ENCODE data around the gene DCAF10.
"Not testable (repeated sequence)": the region's sequence is repeated elsewhere in the genome, so short reads cannot be mapped to it uniquely, and the experiment has no call there.

DCAF10 gene

DNA sequence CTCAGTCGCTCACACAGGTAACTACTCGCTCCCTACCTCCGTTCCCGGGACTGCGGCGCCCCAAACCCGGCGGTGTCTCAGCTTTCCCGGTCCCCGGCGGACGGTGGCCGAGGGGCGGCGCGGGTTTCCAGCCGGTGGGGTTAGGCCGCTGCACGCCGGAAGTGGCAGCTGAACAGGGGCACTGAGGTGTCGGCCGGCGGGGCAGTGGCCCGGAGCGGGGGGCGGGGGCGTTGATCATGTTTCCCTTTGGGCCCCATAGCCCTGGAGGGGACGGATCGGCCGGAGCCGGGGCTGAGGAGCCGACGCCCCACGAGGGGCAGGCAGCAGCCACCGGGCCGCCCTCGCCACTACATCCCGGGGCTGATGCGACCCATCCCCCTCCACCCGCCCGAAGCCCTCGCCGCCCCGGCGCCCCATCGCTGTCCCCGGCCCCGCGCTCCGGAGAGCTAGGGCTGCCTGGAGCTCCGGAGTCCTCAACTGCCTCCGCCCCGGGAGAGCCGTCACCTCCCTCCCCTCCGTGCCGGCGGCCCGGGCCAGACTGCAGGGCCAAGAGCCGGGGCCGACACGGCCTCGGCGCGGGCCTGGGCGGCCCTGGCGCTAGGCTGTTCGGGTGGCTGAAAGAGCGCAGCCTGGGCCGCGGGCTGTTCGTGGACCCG lies at the start of gene DCAF10:
DCAF10 (plus strand) TSS at position 167 of the 656 bp plus-strand sequence; CDS start at position 237, 70 bp downstream.
- DNase-seq (ENCODE audit: low read depth, low spot score) = peak; percentile 73

- no peak for DNase-seq (ENCODE audit: low read depth, low spot score)
These were observed 49.4 kb upstream of the DCAF10 start for GRCh38 chr9:37751186-37751585.

DNA sequence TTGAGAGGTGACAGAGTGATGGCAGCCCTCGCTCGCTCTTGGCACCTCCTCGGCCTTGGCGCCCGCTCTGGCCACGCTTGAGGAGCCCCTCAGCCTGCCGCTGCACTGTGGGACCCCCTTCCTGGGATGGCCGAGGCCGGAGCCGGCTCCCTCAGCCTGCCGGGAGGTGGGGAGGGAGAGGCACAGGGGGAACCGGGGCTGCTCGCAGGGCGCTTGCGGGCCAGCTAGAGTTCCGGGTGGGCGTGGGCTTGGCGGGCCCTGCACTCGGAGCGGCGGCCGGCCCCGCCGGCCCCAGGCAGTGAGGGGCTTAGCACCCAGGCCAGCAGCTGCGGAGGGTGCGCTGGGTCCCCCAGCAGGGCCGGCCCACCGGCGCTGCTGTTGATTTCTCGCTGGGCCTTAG lies 48.9 kb upstream of the DCAF10 start:
- DNase-seq (ENCODE audit: low read depth, low spot score) = not testable (repeated sequence)

- not testable (repeated sequence) for DNase-seq (ENCODE audit: low read depth, low spot score)
These were observed 48.5 kb upstream of the DCAF10 start for GRCh38 chr9:37752112-37752511.

- DNase-seq (ENCODE audit: low read depth, low spot score) = no peak
These were observed 47.7 kb upstream of the DCAF10 start for GRCh38 chr9:37752642-37753488.

- peak; percentile 32 for DNase-seq (ENCODE audit: low read depth, low spot score)
These were observed 47.0 kb upstream of the DCAF10 start, which contains the start of gene TRMT10B for GRCh38 chr9:37753489-37754190. TSS of gene TRMT10B (plus strand) at chr9:37753805. CDS start at chr9:37761932, 8,127 bp downstream.

DNA sequence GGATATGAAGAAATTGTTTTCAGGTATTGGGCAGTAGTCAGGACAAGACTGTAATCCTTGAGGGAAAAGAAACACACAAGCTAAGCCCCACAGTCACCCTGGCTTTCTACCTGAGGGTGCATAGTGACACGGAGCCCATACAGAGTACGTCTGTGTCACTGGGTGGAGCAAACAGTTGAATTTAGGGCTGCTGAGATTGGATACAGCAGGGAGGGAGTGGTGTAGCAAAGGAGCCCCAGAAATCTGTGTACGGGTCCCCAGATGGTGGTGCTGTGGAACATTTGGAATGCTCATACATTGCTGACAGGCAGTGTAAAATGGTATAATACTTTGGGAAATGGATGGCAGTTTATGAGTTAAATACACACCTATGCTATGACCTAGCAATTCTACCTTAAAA lies 41.9 kb upstream of the DCAF10 start:
- no peak for DNase-seq (ENCODE audit: low read depth, low spot score)

GRCh38 chr9:37760416-37761161 lies 40.0 kb upstream of the DCAF10 start:
- no peak for DNase-seq (ENCODE audit: low read depth, low spot score)

GRCh38 chr9:37761511-37761910 lies 39.1 kb upstream of the DCAF10 start:
- no peak for DNase-seq (ENCODE audit: low read depth, low spot score)

DNA sequence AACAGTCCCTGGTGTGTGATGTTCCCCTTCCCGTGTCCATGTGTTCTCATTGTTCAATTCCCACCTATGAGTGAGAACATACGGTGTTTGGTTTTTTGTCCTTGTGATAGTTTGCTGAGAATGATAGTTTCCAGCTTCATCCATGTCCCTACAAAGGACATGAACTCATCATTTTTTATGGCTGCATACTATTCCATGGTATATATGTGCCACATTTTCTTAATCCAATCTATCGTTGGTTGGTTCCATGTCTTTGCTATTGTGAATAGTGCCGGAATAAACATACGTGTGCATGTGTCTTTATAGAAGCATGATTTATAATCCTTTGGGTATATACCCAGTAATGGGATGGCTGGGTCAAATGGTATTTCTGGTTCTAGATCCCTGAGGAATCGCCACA lies 35.3 kb upstream of the DCAF10 start:
- DNase-seq (ENCODE audit: low read depth, low spot score) = not testable (repeated sequence)

DNA sequence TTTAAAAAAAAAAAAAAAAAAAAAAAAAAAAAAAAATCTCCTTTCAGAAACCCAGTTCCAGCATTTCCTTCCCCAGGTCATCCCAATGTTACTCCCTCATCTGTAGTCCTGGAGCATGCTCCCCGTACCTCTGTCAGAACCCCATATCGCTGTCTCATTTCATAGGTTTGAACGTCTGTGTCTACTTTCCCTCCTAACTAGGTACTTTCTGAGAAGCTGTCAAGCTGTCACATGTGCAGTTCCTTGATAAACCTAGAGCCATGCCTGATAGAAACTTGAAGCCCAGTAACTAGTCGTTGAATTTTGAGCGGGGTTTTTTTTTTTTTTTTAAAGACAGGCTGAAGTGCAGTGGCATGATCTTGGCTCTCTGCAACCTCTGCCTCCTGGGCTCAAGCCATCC lies 31.3 kb upstream of the DCAF10 start:
- DNase-seq (ENCODE audit: low read depth, low spot score) = no peak

DNA sequence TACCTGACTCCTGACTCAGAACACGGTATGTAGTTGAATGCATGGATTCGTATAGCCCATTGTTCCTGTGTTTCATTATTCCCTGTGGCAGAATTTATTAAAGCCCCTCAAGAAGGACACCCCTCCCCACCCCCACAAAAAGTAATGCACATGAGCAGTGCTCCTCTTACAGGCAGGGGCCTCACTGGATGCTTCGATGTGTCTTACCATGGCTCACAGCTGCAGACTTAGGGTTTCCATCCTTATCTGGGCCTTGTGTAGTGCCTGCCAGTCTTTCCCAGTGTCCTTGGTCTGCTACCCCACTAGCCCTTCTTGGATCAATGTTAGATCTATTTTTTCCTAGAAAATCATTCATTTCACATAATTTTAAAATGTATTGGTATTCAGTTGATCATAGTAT lies 30.6 kb upstream of the DCAF10 start:
- no peak for DNase-seq (ENCODE audit: low read depth, low spot score)

DNA sequence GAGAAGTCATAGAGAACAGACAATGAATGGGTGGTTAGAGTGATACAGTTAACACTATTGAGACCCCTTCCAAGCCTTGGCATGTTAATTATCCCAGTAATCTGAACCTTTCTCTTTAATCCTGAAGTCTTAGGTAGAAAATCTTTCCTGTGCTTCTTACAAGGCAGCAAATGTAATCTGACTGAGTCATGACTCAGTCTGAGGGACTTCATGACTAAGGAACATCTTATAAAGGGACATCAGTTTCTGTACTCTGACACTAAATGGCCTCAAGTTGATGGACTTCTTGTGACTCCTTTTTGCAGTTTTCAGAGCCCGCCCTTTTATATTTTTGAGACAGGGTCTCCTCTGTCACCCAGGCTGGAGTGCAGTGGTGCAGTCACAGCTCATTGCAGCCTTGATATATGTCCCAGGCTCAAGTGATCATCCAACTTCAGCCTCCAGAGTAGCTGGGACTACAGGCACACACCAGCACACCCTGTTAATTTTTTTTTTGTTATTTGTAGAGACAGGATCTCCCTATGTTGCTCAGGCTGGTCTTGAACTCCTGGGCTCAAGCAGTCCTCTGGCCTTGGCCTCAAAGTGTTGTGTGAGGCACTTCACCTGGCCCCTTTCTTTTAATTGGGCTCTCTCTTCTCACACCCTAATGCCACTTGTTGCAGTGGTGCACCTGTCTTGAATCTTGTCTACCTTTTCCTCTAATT lies 25.2 kb upstream of the DCAF10 start:
- no peak for DNase-seq (ENCODE audit: low read depth, low spot score)

GRCh38 chr9:37776328-37776727 lies 24.3 kb upstream of the DCAF10 start:
- no peak for DNase-seq (ENCODE audit: low read depth, low spot score)

GRCh38 chr9:37778534-37778933 lies 22.1 kb upstream of the DCAF10 start:
- no peak for DNase-seq (ENCODE audit: low read depth, low spot score)

- no peak for DNase-seq (ENCODE audit: low read depth, low spot score)
These were observed 16.3 kb upstream of the DCAF10 start for GRCh38 chr9:37784291-37784615.

DNA sequence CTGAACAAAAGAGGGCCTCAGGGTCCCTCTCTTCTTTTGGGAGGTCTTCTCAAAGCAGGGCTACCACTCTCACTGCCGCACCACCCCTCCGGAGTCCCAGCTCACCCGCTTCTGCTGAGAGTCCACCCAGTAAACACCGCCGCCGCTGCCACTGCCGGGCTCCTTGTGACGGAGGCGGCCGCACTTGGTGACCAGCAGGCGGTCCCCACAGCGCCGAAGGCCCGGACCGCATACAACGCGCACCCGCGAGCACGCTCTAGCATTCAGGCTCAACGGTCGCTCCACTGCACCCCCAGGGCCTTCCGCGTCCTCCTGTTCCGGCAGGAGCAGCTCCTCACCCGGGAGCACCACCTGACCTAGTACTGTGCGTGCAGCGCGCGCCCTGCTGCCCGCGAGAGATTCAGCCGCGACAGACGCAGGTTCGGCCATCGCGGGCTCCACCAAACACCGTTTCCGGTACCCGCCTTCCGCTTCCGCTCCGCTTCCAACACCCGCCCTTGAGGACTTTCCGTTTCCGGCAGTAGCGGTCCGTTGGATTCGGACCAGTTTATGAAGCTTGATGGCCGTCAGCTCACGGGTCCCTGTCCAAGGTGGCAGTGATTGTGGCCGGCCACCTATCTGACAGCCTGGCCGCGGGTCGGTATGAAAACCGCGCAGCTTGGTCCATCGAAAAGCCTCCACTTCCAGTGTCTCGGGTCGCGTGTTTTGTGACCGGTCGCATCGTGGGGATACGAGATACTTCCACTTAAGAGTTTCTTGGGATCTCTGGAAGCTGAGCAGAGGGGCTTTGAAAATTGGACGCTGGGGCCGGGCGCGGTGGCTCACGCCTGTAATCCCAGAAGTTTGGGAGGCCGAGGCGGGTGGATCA lies 15.7 kb upstream of the DCAF10 start, which contains the start of gene EXOSC3:
EXOSC3 (minus strand) TSS at position 449 of the 868 bp plus-strand sequence; CDS start at position 429, 20 bp downstream.
- DNase-seq (ENCODE audit: low read depth, low spot score) = peak; percentile 77

DNA sequence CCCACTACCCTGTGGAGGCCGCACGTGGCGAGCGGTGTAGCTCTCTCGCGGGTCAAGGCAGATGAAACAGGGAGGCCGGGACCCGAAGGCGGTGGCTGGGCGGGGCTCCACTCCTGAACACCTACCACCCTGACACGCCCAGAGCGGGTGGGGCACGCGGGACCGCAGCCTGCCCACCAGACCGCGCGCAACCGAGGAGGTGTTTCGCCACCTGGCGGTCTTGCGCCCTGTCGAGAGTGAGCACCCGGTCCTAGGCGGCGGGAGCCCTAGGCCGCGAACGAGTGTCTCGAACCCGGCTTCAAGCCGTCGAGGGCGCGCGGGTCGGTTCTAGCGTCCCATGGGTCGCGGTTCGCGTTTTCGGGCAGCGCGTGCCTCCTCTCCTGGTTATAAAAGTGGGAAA lies 13.5 kb upstream of the DCAF10 start:
- no peak for DNase-seq (ENCODE audit: low read depth, low spot score)

- DNase-seq (ENCODE audit: low read depth, low spot score) = no peak
These were observed 12.3 kb upstream of the DCAF10 start for GRCh38 chr9:37788332-37788731.

DNA sequence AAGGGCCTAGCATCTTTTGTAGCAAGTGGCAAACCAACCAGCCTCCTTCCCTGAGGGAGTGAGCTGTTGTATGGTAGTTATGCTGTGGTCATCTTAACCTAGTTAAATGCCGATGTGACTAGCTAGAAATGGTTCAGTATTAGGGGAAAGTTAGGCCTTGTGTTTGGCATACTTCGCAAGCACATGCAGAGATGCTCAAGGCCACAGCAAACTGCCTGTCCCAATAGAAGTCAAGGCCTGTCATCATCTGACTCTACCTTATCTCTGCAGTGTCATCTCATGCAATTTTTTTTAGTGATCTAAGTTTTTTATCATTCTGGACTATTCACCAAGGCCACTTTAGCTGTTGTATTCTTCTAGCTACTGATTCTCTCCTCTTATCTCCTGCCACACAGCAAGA lies 10.5 kb upstream of the DCAF10 start:
- DNase-seq (ENCODE audit: low read depth, low spot score) = no peak

Measured in activated CD4-positive, CD25-positive, alpha-beta regulatory T cell treated with anti-CD3 and anti-CD28 coated beads, Interleukin-2, amount 50 U/mL, for 16 hours (primary cell).